Dendritic cell treated with granulocyte-macrophage colony-stimulating factor and Interleukin-4, amounts not matched to agents 40 ng/mL and 50 ng/mL, for 4 days (primary cell): ENCODE measurements around the gene NRBF2.
"Not testable (repeated sequence)": the region's sequence is repeated elsewhere in the genome, so short reads cannot be mapped to it uniquely, and the experiment has no call there.

ENCODE experiments used
- H3K27ac Mint-ChIP-seq: one replicate; pipeline ENCODE4 v1.8.0; 2022; ENCODE audit warnings: mild to moderate bottlenecking, mixed read lengths
- H3K27me3 Mint-ChIP-seq: one replicate; pipeline ENCODE4 v1.8.0; 2022; ENCODE audit warnings: mild to moderate bottlenecking, mixed read lengths
- H3K36me3 Mint-ChIP-seq: one replicate; pipeline ENCODE4 v1.8.0; 2022; ENCODE audit warnings: low read depth, mixed read lengths
- H3K4me1 Mint-ChIP-seq: one replicate; pipeline ENCODE4 v1.8.0; 2022; ENCODE audit warnings: low read depth, mixed read lengths
- H3K4me3 Mint-ChIP-seq: one replicate; pipeline ENCODE4 v1.8.0; 2022; ENCODE audit warnings: mild to moderate bottlenecking, moderate library complexity, mixed read lengths
- H3K9me3 Mint-ChIP-seq: one replicate; pipeline ENCODE4 v1.8.0; 2022; ENCODE audit warnings: mixed read lengths
- intact Hi-C: fragments of 100-400 bp; cut with micrococcal nuclease; formaldehyde crosslinking; loops from one replicate; pipeline ENCODE4 v1.15.0; 2022

NRBF2 gene

GRCh38 chr10:63133821-63134557 lies 861 bp downstream of the NRBF2 start:
- Mint-ChIP-seq H3K27ac (peak overlapping the region; percentile 94), H3K9me3 (peaks cover 21% of the 10 kb centered on the region), H3K4me1 (peaks cover 44% of the 10 kb centered on the region), H3K27me3 (peaks cover 12% of the 10 kb centered on the region), H3K4me3 (peak overlapping the region; percentile 88), H3K36me3 (peaks cover 26% of the 10 kb centered on the region)
- intact Hi-C loops, result no loop called here

- H3K4me1 Mint-ChIP-seq, result peaks cover 57% of the 10 kb centered on the region
Observed at GRCh38 chr10:63137306-63137705, 4.2 kb downstream of the NRBF2 start.

GRCh38 chr10:63140077-63140476 lies 6.9 kb downstream of the NRBF2 start:
- Mint-ChIP-seq H3K4me3 (no peak overlapping the region), H3K9me3 (no peaks in the 10 kb centered on the region), H3K27ac (no peak overlapping the region), H3K4me1 (peaks cover 62% of the 10 kb centered on the region), H3K27me3 (no peaks in the 10 kb centered on the region), H3K36me3 (peaks cover 36% of the 10 kb centered on the region)
- intact Hi-C loops, result no loop called here

More at GRCh38 chr10:63137306-63137705, 4.2 kb downstream of the NRBF2 start:
- Mint-ChIP-seq H3K4me3 (no peak overlapping the region), H3K36me3 (peaks cover 50% of the 10 kb centered on the region), H3K27me3 (no peaks in the 10 kb centered on the region), H3K27ac (no peak overlapping the region), H3K9me3 (peaks cover 6% of the 10 kb centered on the region)
- intact Hi-C loops, result no loop called here

- Mint-ChIP-seq H3K27ac (no peak overlapping the region), H3K4me3 (no peak overlapping the region), H3K36me3 (peaks cover 43% of the 10 kb centered on the region), H3K27me3 (no peaks in the 10 kb centered on the region), H3K4me1 (peaks cover 60% of the 10 kb centered on the region), H3K9me3 (no peaks in the 10 kb centered on the region)
- intact Hi-C loops, result no loop called here
Observed at GRCh38 chr10:63142136-63142535, 9.0 kb downstream of the NRBF2 start.

- intact Hi-C loops, result no loop called here
- Mint-ChIP-seq H3K9me3 (no peaks in the 10 kb centered on the region), H3K36me3 (peaks cover 48% of the 10 kb centered on the region), H3K4me1 (peaks cover 48% of the 10 kb centered on the region), H3K27me3 (no peaks in the 10 kb centered on the region), H3K27ac (peak overlapping the region; percentile 60), H3K4me3 (peak overlapping the region; percentile 68)
Observed at GRCh38 chr10:63143987-63144386, 10.9 kb downstream of the NRBF2 start.

- Mint-ChIP-seq H3K4me1 (peaks cover 43% of the 10 kb centered on the region), H3K4me3 (no peak overlapping the region), H3K9me3 (no peaks in the 10 kb centered on the region), H3K27me3 (no peaks in the 10 kb centered on the region), H3K27ac (no peak overlapping the region), H3K36me3 (peaks cover 47% of the 10 kb centered on the region)
- intact Hi-C loops, result no loop called here
Observed at GRCh38 chr10:63145782-63146181, 12.7 kb downstream of the NRBF2 start.

- intact Hi-C loops, result no loop called here
- peaks cover 43% of the 10 kb centered on the region for H3K4me1 Mint-ChIP-seq
- peaks cover 52% of the 10 kb centered on the region for H3K36me3 Mint-ChIP-seq
- no peak overlapping the region for H3K4me3 Mint-ChIP-seq
- no peak overlapping the region for H3K27ac Mint-ChIP-seq
- no peaks in the 10 kb centered on the region for H3K27me3 Mint-ChIP-seq
- no peaks in the 10 kb centered on the region for H3K9me3 Mint-ChIP-seq
Observed at GRCh38 chr10:63146503-63146902, 13.4 kb downstream of the NRBF2 start.

- H3K36me3 Mint-ChIP-seq, result peaks cover 83% of the 10 kb centered on the region
- peaks cover 43% of the 10 kb centered on the region for H3K4me1 Mint-ChIP-seq
- H3K4me3 Mint-ChIP-seq, result no peak overlapping the region
- no peak overlapping the region for H3K27ac Mint-ChIP-seq
- H3K27me3 Mint-ChIP-seq, result no peaks in the 10 kb centered on the region
- H3K9me3 Mint-ChIP-seq, result no peaks in the 10 kb centered on the region
- intact Hi-C loops, result loop anchor here (10.0 kb wide), 1 partner anchor 66 kb away; no protein-coding TSS in a partner anchor
Observed at GRCh38 chr10:63150745-63151144, 17.6 kb downstream of the NRBF2 start.

GRCh38 chr10:63153868-63154545 lies 20.9 kb downstream of the NRBF2 start:
- not testable (repeated sequence) for H3K4me3 Mint-ChIP-seq, H3K9me3 Mint-ChIP-seq, H3K27me3 Mint-ChIP-seq, H3K27ac Mint-ChIP-seq
- intact Hi-C loops, result loop anchor here (10.0 kb wide), 1 partner anchor 69 kb away; no protein-coding TSS in a partner anchor
- peaks cover 67% of the 10 kb centered on the region for H3K36me3 Mint-ChIP-seq
- peaks cover 29% of the 10 kb centered on the region for H3K4me1 Mint-ChIP-seq

- intact Hi-C loops, result loop anchor here (5.0 to 10.0 kb wide), 4 partner anchors 70 to 717 kb away; no protein-coding TSS in a partner anchor
- peaks cover 60% of the 10 kb centered on the region for H3K36me3 Mint-ChIP-seq
- H3K4me3 Mint-ChIP-seq, result no peak overlapping the region
- H3K27me3 Mint-ChIP-seq, result no peaks in the 10 kb centered on the region
- no peaks in the 10 kb centered on the region for H3K9me3 Mint-ChIP-seq
- peaks cover 25% of the 10 kb centered on the region for H3K4me1 Mint-ChIP-seq
- H3K27ac Mint-ChIP-seq, result peak overlapping the region; percentile 52
Observed at GRCh38 chr10:63154546-63155387, 21.6 kb downstream of the NRBF2 start.

- peaks cover 21% of the 10 kb centered on the region for H3K4me1 Mint-ChIP-seq
- H3K27me3 Mint-ChIP-seq, result no peaks in the 10 kb centered on the region
- no peaks in the 10 kb centered on the region for H3K9me3 Mint-ChIP-seq
- H3K4me3 Mint-ChIP-seq, result no peak overlapping the region
- peaks cover 53% of the 10 kb centered on the region for H3K36me3 Mint-ChIP-seq
- peak overlapping the region; percentile 52 for H3K27ac Mint-ChIP-seq
- intact Hi-C loops, result loop anchor here (5.0 to 10.0 kb wide), 4 partner anchors 71 to 718 kb away; no protein-coding TSS in a partner anchor
Observed at GRCh38 chr10:63155388-63156020, 22.4 kb downstream of the NRBF2 start.

GRCh38 chr10:63156236-63156635 lies 23.1 kb downstream of the NRBF2 start:
- Mint-ChIP-seq H3K4me3 (no peak overlapping the region), H3K36me3 (peaks cover 45% of the 10 kb centered on the region), H3K27me3 (no peaks in the 10 kb centered on the region), H3K27ac (no peak overlapping the region), H3K9me3 (no peaks in the 10 kb centered on the region), H3K4me1 (peaks cover 21% of the 10 kb centered on the region)
- intact Hi-C loops, result loop anchor here (5.0 to 10.0 kb wide), 4 partner anchors 71 to 719 kb away; no protein-coding TSS in a partner anchor

GRCh38 chr10:63157845-63158624 lies 24.9 kb downstream of the NRBF2 start:
- H3K36me3 Mint-ChIP-seq, result peaks cover 31% of the 10 kb centered on the region
- intact Hi-C loops, result loop anchor here (1.0 to 10.0 kb wide), 5 partner anchors 73 to 721 kb away; no protein-coding TSS in a partner anchor
- H3K9me3 Mint-ChIP-seq, result no peaks in the 10 kb centered on the region
- H3K27ac Mint-ChIP-seq, result no peak overlapping the region
- peaks cover 21% of the 10 kb centered on the region for H3K4me1 Mint-ChIP-seq
- no peaks in the 10 kb centered on the region for H3K27me3 Mint-ChIP-seq
- H3K4me3 Mint-ChIP-seq, result no peak overlapping the region
